Measurements from ENCODE around the gene FAM53B.
"Not testable (repeated sequence)": the region's sequence is repeated elsewhere in the genome, so short reads cannot be mapped to it uniquely, and the experiment has no call there.

Gene FAM53B

GRCh38 chr10:124614003-124614659, 130.0 kb downstream of the FAM53B start:
- H3K4me3 ChIP-seq, result no peak overlapping the region
- peak overlapping the region in 6 of 21 experiments; percentile 33 to 82 (median 52) for H3K27ac ChIP-seq

GRCh38 chr10:124612611-124613498, 131.3 kb downstream of the FAM53B start:
- peak overlapping the region in 14 of 21 experiments; percentile 28 to 84 (median 50) for H3K27ac ChIP-seq
- no peak overlapping the region for H3K4me3 ChIP-seq

GRCh38 chr10:124611738-124612137, 132.4 kb downstream of the FAM53B start:
- Histone ChIP-seq H3K27ac (peak overlapping the region in 15 of 21 experiments; percentile 21 to 84 (median 52)), H3K4me3 (no peak overlapping the region)

GRCh38 chr10:124610851-124611250, 133.3 kb downstream of the FAM53B start:
- H3K4me3 ChIP-seq, result not testable (repeated sequence)
- H3K27ac ChIP-seq, result peak overlapping the region in 7 of 21 experiments; percentile 28 to 84 (median 77)

GRCh38 chr10:124610186-124610585, 134.0 kb downstream of the FAM53B start:
- not testable (repeated sequence) for H3K4me3 ChIP-seq, H3K27ac ChIP-seq

- H3K27ac ChIP-seq, result no peak overlapping the region
- H3K4me3 ChIP-seq, result no peak overlapping the region
These were observed 134.5 kb downstream of the FAM53B start for GRCh38 chr10:124609698-124610097.

GRCh38 chr10:124608093-124608721, 136.0 kb downstream of the FAM53B start:
- peak overlapping the region in 1 of 21 experiments; percentile 31 for H3K27ac ChIP-seq
- H3K4me3 ChIP-seq, result no peak overlapping the region

- Histone ChIP-seq H3K27ac (peak overlapping the region in 1 of 21 experiments; percentile 31), H3K4me3 (no peak overlapping the region)
These were observed 136.5 kb downstream of the FAM53B start for GRCh38 chr10:124607693-124608092.

- H3K27ac ChIP-seq, result peak overlapping the region in 1 of 21 experiments; percentile 17
- H3K4me3 ChIP-seq, result no peak overlapping the region
These were observed 137.4 kb downstream of the FAM53B start for GRCh38 chr10:124606822-124607221.

- no peak overlapping the region for H3K4me3 ChIP-seq
- peak overlapping the region in 1 of 21 experiments; percentile 17 for H3K27ac ChIP-seq
These were observed 138.0 kb downstream of the FAM53B start for GRCh38 chr10:124605856-124606812.

- H3K27ac ChIP-seq, result no peak overlapping the region
- H3K4me3 ChIP-seq, result no peak overlapping the region
These were observed 138.7 kb downstream of the FAM53B start for GRCh38 chr10:124605481-124605855.

GRCh38 chr10:124605001-124605370, 139.2 kb downstream of the FAM53B start:
- no peak overlapping the region for H3K4me3 ChIP-seq
- H3K27ac ChIP-seq, result no peak overlapping the region

- Histone ChIP-seq H3K27ac (no peak overlapping the region), H3K4me3 (no peak overlapping the region)
These were observed 139.8 kb downstream of the FAM53B start for GRCh38 chr10:124604214-124605000.

GRCh38 chr10:124603376-124604213, 140.6 kb downstream of the FAM53B start:
- H3K27ac ChIP-seq, result peak overlapping the region in 1 of 21 experiments; percentile 17

GRCh38 chr10:124602646-124603365, 141.4 kb downstream of the FAM53B start:
- Histone ChIP-seq H3K4me3 (no peak overlapping the region), H3K27ac (no peak overlapping the region)

More at GRCh38 chr10:124603376-124604213, 140.6 kb downstream of the FAM53B start:
- H3K4me3 ChIP-seq, result no peak overlapping the region

GRCh38 chr10:124602121-124602561, 142.0 kb downstream of the FAM53B start:
- Histone ChIP-seq H3K4me3 (no peak overlapping the region), H3K27ac (no peak overlapping the region)

Data from skin epidermis (tissue), 12 donors.